GM21576 (cell line): ENCODE measurements around the gene CPD.
"Not testable (repeated sequence)": the region's sequence is repeated elsewhere in the genome, so short reads cannot be mapped to it uniquely, and the experiment has no call there.

Experiments used
- ATAC-seq: cut with Tn5 transposase; IDR thresholded peaks from one replicate; pipeline ENCODE4 v1.9.1; 2021; ENCODE audit warnings: mild to moderate bottlenecking, moderate library complexity; ENCODE audit not compliant: unreplicated experiment

The CPD gene

DNA sequence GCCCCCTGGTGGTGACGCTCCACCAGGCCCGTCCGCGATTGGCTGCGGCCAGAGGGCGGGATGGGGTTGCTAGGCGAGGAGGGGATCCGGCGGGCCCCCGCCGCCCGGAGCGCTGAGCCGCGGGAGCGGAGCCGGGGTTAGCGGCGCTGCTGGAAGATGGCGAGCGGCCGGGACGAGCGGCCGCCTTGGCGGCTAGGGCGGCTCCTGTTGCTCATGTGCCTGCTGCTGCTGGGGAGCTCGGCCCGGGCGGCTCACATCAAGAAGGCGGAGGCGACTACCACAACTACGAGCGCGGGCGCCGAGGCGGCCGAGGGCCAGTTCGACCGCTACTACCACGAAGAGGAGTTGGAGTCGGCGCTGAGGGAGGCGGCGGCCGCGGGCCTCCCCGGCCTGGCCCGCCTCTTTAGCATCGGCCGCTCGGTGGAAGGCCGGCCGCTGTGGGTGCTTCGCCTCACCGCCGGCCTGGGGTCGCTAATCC is at the start of gene CPD:
CPD (plus strand) TSS at position 103 of the 478 bp plus-strand sequence; CDS start at position 157, 54 bp downstream.
- peak; percentile 77 for ATAC-seq

DNA sequence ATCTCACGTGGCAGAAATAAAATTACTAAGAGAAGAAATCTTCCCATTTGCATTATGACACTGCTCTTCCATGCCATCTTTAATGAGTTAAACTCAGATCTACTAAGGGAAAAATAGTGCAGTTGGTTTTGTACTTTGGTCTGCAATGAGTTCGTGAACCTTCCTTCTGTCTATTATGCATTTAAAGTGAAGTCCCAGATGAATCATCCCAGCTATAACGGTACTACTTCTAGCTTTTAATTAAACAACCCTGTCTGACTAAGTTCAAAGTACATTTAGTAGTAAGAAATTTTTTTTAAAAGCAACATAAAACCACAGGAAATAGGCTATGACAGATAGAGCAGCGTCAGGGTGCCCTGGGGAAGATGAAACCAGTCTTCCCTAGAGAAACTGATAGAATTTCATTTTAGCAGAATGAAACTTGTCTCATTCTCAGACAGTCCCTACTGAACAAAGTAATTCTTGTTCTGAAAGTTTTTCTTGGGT is 46.6 kb upstream of the CPD start:
- ATAC-seq = peak; percentile 75

DNA sequence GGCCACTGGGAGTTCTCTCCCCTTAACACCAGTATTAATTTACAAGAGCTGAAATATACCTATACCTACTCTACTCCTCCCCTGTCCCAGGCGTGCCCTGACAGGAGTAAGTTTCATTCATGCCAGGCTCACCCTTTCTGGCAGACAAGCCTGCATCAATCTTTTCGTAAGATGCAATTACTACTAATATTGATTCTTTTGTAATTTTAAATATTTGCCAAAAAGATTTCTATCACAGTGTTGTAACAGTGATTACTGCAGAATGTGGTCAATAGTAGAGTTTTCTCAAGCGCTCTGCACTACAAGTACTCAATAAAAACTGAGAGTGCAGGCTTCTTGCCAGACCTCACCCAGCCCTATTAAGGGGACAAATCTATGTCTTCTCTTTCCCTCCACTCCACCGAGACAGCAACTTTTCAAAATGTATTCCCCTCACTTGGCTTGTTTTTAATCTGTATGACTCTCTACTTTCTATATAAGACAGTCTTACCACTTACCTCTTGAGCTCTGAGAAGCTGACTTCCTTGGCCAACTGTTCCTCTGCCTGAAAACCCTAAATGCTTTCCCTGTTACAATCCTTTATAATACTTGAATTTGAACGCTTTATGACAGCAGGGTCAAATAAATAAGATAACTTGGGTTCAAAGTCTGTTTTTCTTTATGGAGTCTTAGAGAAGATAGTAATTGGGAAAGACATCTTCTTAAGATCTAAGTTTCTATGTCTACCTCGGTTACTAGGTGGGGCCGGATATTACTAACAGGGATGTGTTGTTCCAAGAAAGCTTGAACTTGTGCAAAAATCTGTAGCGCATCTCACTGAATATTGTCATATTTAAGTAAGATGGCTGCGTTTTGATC is 45.0 kb upstream of the CPD start, which contains the start of gene TMIGD1:
TMIGD1 (minus strand) TSS at position 555 of the 858 bp plus-strand sequence. CDS start 1,924 bp downstream, outside the sequence.
- ATAC-seq = no peak

DNA sequence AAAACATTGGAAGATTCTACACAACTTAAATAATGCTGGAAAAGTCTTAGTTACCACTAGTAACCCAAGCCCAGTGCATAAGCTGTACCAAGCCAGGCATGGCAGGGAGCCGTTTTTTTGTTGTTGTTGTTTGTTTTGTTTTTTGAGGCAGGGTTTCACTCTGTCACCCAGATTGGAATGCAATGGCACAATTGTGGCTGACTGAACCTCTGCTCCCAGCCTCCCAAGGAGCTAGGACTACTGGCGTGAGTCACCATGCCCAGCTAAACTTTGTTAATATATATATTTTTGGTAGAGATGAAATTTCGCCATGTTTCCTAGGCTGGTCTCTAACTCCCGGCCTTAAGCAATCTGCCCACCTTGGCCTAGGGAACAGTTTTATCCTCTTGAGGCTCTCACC is 44.3 kb upstream of the CPD start:
- ATAC-seq = no peak

DNA sequence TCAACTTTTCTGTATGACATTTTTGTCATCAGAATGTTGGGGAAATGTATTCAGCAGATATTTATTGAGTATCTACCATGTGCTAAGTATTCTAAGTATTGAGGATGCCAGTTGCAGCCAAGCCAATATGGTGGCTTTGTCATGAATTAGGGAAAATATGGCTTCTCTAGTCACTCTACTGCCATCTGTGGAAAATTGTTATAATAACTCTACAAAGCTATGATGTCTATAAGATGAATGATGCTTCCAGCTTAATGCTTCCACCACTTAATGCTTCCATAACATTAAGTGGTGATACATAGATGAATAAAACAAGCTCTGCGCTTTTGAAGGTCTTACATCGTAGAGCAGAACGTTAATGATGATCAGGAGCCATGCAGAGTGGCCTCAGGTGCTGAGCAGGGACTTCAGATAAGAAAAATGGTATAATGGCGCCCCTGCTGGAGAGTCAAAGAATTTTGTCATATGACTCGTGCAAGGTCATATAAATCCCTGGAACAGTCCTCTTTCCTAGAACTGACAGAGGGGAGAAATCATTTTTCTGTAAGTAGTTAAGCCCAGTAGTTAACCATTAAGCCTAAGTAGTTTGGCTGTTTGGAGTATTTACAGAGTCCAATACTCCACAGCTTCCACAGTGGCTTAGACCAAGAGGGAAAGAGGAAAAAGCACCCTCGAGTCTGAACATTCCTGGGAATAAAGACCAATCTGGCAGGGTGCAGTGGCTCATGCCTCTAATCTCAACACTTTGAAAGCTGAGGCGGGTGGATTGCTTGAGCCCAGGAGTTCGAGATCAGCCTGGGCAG is 42.2 kb upstream of the CPD start:
- ATAC-seq = no peak

DNA sequence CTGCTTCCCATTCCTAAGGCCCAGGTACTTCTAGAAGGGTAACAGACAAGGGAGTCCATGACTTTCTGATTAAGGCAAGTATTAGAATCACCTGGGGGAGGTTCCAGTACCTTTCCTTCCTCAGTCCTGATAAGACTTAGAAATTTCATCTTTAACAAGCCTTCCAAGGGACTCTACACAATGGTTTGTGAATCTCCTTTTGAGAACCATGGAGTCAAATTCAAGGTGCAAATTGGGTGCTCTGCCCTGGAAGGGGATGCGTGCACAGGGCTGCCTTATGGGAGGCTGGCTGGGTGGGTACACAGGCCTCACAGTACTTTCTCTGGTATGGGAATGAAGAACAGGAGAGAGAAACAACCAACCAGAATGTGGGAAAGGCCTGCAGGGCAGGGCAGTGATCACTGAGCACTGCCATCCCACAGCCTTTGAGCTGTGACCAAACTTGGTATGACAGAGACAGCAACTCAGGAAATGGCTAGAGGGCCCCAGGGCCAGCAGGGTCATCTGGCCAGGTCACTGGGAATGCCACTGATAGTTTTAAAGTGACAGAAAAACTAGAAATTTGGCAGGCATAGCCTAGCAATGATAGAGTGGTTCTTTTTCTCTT is 41.2 kb upstream of the CPD start:
- no peak for ATAC-seq

DNA sequence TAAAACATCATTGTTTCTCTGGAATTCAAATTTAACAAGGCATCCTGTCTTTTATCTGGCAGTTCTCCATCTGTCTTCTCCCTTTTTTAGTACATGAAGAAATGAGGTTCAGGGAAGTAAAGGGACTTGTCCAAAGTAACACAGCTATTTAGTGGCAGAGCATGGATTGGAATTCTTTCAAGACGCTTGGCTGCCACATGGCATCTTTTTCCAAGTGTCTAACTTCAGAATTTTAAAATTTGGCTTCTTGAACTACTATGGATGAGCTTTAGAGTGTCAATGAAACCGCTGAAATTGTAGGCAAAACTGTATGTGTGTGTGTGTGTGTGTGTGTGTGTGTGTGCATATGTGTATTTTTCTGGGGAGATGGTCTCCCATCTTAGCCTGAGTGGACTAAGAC is 39.6 kb upstream of the CPD start:
- ATAC-seq = no peak

DNA sequence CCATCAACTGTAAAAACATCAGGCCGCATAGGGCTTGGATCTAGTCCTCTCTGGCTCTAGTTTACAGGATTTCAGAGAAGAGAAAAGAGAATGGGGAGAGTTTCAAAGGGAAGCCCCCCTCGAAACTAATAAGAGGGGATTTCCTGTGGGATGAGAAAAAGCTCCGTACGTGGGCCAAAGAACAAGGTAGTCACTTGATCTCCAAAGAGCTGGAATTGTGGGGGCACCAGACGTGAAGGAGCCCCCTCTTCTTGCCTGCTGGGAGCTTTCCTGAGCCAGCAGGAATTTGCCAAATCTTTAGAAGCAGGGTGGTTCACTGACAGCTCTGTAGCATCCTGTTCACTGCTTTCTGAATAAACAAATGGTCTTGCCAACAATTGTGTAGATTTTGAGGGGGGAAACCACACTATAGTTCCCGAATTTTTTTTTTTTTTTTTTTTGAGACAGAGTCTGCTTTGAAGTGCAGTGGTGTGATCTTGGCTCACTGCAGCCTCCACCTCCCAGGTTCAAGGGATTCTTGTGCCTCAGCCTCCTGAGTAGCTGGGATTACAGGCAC is 37.8 kb upstream of the CPD start:
- ATAC-seq = no peak

DNA sequence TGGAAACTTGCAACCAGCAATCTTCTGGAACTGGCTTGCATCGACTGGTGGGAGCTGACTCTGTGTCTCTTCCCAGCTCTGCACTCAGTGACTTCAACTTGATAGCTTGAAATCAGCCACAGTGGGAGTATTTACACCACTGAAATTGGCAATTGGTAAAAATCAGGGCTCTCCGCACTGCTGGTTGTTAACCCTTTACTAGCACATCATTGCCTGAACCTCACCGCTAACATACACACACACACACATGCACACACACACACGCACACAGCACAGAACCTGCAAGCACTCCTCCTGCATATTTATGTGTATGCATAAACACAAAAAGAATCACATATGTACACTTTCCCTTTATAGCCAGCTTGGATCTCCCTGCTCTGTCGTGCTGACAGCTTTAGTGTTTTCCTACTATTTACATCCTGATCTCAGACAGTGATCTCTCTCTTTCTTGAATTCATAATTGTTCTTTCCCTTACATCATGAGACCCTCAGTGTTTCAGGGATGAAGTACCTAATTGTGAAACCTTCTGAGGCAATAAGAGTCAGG is 37.0 kb upstream of the CPD start:
- no peak for ATAC-seq

DNA sequence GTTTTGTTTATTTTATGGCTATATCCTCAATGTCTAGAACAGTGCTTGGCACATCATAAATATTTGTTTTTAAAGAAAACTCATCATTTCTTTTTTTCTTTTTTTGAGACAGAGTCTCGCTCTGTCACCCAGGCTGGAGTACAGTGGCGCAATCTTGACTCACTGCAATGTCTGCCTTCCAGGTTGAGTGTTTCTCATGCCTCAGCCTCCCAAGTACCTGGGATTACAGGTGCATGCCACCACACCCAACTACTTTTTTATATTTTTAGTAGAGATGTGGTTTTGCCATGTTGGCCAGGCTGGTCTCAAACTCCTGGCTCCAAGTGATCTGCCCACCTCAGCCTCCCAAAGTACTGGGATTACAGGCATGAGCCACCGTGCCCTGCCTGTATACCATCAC is 35.5 kb upstream of the CPD start:
- not testable (repeated sequence) for ATAC-seq

DNA sequence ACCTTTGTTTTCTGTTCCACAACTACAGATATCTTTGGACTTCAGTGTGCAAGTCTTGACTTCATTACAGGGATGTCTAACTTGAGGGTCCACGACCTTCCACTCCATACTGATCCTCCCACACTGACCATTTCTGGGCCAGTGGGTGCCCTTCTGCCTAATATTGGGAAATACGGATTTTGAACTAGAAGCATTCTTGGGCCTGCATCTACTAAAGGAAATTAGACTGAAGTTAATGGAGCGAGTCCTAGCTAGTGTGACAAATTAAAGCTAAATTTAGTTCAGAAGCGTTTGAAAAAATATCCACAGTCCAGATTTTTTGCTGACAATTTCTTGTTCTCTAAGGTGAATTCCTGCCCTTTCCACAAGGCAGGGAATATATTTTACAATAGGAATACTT is 34.9 kb upstream of the CPD start:
- no peak for ATAC-seq

DNA sequence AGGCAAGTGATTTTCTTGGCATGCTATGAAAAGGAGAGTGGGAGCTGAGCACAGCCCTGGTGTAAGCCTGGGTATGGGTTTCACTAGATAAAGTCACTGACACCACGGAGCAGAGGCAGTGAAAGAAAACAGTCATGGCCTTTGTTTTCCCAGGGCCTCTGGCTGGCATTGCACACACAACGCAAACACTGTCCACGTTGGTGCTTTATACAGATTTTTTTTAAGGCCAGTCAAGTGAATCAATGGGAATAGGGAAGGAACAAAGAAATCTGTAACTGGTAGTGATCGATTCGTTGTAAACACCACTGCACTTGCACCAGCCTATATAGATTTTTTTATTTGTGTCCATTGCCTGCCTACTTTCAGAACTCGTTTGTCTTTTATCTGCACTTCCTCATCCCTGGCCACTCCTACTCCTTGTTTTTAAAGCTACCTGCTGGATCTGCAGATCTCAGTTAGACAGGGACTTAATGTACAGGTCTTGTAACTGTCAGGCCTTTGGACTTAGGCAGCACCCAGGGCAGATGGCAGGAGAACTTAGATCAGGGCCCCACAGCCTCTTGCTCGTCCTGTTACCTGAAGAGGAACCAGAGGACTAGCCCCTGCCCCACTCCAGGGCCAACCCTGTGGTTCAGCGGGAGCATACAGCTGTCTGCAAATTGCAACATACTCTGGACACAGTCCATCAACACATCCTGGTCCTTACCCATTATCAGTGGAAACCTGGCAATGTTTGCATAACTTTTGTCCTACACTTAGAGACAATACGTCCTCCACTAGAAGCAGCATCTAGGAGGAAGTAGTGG is 34.2 kb upstream of the CPD start:
- no peak for ATAC-seq

DNA sequence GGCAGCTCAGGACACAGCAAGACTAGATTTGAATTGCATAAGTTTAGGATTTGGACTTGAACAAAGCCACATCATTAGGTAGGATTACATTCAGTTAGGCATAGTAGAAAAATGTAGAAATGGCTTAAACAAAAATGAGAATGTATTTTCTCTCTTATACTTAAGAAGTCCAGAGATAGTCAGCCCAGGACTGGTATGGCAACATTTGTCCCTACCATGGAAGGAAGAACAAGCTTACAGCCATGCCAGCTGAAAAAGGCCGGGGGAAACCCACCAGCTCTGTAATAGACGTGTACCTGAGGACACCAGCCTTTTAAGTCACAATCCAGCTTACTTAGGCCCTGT is 33.7 kb upstream of the CPD start:
- ATAC-seq = no peak

DNA sequence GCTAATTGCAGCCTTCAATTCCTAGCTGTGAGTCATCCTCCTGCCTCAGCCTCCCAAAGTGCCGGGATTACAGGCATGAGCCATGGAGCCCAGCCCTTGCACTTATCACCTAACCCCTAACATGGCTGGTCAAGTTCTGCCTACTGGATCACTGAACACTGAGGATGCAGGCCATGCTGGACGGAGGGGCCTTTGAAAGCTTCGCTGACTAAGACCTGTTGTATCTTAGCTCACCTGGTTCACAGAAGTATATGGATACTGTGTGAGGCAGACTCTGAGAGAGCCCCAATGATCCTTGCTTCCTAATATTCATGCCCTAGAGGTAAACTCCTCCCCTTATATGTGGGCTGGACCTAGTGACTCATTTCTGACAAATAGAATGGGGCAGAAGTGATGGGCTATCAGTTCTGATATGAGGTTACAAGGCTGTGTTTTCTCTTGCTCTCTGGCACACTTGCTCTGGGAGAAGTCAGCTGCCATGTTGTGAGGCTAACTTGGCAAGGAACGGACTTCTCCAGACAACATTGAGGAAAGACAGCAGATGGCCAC is 33.1 kb upstream of the CPD start:
- no peak for ATAC-seq

DNA sequence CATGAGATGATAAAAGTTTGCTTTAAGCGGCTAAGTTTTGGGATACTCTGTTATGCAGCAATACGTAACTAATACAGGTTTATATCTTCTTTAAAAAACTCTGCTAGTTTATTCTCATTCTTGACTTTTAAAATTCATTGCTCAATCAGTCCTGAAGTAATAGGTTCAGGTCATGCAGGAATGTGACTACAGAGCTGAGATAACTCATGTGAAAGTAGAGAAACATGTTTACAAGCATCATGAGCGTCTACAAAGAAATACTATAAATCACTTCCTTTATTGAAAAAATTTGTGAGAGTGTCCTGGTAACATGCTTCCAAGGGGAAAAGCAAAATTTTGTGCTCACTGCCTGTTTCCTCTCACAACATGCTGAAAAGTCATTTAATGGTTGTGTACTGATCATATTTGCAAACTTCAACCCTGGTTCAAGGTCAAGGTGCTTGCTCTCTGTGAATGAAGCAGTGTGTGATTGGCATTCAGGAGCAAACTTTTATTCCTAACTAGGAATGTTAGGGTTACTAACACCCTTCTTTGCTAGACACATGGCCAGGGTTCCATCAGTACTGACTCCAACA is 32.4 kb upstream of the CPD start:
- ATAC-seq = no peak

DNA sequence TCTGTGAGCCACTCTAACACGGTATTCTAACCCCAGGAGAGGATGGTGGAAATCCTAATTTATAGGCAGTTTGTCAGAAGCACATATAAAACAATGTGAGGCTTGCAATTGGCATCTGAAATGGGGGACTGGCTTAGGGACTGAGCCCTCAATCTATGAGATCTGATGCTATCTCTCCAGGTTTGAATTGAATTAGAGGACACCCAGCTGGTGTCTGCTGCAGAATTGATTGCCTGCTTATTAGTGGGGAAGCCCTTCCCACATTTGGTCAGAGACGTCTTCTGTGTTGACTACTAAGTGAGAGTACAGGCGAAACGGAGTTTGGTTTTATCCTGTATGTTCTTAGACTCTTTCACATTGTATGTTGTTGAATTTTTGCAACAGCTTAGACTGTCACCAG is 31.2 kb upstream of the CPD start:
- ATAC-seq = no peak

DNA sequence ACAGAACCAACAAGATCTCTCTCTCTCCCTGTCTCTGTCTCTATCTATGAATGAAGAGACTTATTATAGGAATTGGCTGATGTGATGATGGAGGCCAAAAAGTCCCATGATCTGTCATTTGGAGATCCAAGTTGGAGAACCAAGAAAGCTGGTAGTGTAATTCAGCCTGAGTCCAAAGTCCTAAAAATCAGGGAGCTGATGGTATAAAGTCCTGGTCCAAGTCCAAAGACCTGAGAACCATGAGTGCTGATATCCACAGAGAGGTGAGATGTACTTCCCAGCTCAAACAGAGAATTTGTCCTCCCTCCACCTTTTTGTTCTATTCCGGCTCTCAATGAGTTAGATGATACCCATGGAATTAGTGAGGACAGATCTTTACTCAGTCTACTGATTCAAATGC is 29.5 kb upstream of the CPD start:
- ATAC-seq = no peak

DNA sequence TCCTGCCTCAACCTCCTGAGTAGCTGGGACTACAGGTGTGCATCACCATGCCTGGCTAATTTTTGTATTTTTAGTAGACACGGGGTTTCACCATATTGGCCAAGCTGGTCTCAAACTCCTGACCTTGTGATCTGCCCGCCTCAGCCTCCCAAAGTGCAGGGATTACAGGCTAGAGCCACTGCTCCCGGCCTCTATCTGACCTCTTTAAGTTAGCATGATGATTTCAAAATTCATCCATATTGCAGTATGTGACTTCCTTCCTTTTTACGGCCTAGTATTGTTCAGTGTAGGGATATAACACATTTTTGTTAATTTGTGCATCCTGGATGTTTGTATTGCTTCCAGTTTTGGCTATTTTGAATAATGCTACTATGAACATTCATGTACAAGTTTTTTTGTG is 27.5 kb upstream of the CPD start:
- ATAC-seq = not testable (repeated sequence)

DNA sequence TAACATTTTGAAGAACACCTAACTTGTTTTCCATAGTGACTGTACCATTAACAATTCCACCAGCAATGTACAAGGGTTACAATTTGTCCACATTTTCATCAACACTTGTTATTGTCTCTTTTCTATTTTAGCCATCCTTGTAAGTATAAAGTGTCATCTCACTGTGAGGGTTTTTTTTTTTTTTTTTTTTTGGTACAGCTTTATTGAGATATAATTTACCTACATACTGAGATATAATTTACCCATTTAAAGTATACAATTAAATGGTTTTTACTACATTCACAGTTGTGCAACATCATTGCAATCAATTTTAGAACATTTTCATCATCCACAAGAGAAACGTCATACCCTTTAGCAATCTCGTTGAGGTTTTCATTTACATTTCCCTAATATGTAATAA is 27.0 kb upstream of the CPD start:
- ATAC-seq = no peak
